DMS79 treated with DMSO at 0.1 percent for 48 hours (cell line): Measurements from ENCODE around the gene ADAMTS13.
"Not testable (repeated sequence)": the region's sequence is repeated elsewhere in the genome, so short reads cannot be mapped to it uniquely, and the experiment has no call there.

Source experiments
- DNase-seq: peaks from one replicate; lab custom pipeline; 2025; lab: John Stamatoyannopoulos, UW

ADAMTS13 gene

DNA sequence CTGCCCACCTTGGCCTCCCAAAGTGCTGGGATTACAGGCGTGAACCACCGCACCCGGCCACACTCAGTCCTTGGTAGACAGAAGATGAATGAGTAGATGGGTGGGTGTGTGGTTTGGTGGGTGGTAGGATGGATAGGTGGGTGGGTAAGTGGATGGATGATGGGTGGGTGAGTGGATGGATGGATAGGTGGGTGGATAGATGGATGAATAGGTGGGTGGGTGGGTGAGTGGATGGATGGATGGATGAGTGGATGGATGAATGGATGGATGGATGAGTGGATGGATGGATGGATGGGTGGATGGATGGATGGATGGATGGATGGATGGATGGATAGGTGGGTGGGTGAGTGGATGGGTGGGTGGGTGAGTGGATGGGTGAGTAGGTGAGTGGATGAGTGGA is 29.9 kb upstream of the ADAMTS13 start:
- DNase-seq, result not testable (repeated sequence)

DNA sequence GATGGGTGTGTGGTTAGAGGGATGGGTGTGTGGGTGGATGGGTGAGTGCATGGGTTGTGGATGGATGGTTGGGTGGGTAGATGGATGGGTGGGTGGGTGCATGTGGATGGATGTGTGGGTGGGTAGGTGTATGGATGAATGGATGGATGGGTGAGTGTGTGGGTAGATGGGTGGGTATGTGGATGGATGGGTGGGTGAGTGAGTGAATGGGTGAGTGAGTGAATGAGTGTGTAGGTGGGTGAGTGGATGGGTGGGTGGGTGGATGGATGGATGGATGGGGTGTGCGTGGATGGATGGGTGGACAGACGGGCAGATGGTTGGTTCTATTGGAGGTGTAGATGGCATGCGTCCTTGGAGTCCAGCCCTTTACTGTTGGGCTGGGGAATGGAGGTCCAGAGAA is 28.8 kb upstream of the ADAMTS13 start:
- DNase-seq, result no peak

DNA sequence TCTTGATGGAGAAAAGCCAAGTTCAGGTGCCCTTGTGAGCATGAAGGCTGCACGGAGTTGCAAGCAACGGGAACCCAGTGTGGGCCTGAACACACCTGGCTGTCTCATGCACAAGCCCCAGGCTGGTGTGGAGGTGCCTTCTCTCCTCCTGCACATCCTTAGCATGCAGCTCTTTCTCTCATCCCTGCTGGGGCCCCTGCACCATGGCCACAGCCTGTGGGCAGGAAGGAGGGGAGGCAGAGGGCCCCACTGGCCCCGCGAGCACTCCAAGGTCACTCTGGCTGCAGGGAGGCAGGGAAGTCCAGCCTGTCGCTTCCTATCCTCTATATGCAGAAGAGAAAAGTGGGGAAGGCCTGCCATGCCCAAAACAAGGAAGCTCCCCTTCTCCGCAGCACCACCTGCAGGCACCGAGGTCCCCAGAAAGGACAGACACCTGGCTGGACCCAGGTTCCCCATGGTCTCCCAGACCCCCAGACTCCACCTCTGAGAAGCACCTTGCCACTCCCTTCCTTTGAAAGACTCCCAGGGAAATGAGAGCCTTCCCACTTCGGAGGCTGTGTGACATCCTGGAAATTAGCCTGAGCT is 27.4 kb upstream of the ADAMTS13 start:
- DNase-seq, result no peak

DNA sequence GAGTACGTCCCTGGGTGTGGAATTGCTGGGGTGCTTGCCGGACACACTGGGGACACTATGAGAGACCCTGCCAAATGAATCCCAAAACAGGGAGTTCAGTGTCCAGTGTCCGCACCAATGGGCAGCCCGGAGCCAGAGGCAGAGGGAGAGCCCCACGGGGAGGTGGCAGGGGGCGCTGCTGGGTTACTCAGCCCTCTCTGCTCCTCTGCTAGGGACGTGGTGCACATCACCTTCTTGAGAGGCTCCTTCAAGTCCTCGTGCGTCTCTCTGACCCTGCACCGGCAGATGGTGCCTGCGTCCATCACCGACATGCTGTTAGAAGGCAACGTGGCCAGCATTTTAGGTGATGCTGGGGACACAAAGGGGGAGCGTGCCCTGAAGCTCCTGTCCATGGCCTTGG is 25.2 kb upstream of the ADAMTS13 start:
- no peak for DNase-seq

DNA sequence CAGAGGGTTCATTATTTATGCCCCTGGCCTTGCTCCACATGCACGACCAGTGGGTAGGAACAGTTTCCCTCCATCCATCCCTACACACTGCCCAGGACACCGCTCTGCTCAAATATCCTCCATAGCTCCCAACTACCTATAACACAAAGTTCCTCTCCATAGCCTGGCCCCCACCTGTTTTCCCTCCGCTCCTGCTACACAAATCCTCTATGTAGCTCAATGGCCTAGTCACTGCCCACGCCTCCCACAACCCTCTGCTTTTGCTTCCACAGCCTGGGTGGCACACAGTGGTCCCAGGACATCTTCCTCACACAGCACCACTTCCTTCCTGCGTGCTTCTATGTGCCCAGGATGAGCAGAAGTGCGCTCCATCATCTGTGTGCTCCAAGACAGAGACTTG is 24.8 kb upstream of the ADAMTS13 start:
- no peak for DNase-seq

DNA sequence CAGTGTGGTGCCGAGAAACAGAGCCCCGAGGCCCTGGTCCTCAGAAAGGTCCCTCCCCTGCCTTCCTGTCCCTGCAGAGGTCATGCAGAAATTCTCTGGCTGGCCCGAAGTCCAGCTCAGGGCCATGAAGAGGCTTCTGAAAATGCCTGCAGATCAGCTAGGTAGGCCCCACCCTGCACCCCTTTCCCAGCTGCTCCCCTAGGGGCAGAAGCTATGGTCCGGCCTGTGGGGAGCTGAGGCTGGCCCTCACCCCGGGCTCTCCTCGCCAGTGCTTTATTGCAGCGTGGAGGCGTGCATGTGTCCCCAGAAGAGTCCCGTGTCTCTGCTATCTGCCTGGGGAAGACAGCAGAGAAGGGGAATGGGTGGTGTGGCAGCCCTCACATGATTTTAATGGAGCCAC is 24.3 kb upstream of the ADAMTS13 start:
- DNase-seq, result no peak

DNA sequence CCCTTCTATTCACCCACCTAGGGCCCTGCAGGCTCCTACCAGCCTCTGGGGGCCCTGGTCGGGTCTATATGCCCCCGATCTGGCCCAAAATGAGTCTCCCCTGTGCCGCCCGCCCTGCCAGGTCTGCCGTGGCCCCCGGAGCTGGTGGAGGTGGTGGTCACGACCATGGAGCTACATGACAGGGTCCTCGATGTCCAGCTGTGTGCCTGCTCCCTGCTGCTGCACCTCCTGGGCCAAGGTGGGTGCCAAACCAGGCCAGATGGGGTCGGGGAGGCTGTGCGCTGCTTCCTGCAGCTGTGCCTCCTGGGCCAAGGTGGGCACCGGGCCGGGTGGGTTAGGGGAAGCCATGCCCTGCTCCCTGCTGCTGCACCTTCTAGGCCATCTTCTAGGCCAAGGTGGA is 21.9 kb upstream of the ADAMTS13 start:
- DNase-seq, result no peak

DNA sequence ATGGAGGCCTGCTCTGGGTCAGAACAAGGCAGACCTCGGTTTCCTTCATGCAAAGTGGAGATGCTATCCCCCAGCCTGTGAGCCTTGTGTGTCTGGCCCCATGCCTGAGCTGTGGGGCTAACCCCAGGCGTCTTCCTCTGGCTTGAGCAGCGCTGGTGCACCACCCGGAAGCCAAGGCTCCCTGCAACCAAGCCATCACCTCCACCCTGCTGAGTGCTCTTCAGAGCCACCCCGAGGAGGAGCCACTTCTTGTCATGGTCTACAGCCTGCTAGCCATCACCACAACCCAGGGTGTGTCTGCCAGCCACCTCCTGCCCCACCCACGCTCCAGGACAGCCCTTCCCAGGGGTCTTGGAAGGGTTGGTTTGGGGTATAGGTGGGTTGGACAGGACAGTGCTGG is 20.6 kb upstream of the ADAMTS13 start:
- DNase-seq, result no peak

DNA sequence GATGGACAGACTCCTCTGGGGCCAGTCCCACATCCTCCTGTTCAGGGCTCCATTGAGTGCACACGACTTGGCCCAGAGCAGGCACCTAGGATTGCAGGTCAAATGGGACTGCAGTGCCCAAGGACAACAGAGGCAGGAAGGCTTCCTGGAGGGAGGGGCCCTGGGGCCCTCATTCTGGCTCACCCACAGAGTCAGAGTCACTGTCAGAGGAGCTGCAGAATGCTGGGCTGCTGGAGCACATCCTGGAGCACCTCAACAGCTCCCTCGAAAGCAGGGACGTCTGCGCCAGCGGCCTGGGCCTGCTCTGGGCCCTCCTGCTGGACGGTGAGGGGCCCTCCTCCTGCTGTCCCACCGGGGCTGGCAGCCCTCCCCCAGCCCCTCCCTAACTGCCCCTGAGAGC is 19.5 kb upstream of the ADAMTS13 start:
- no peak for DNase-seq

DNA sequence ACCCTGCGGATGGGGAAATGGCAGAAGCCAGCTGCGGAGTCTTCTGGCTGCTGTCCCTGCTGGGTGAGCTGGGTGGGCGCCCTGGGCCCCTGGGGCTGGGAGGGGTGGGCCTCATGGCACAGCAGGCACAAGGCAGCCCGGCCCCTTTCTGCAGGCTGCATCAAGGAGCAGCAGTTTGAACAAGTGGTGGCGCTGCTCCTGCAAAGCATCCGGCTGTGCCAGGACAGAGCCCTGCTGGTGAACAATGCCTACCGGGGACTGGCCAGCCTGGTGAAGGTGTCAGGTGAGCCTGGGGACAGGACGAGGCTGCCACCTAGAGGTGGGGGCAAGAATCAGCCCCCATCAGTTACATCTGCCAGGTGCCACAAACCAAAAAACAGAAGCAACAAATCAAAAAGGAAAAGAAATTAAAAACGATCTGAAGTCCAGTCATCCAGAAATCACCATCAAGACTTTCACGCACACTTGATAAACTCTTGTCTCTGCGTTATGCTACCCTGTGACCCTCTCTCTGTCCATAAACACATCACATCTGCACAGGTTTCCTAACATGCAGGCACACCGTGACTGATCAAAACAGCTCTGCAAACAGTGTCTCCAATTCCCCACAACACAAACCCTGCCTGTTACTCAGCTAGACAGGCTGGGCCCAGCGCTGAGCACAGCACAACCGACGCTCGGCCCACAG is 18.3 kb upstream of the ADAMTS13 start:
- peak; percentile 34 for DNase-seq

DNA sequence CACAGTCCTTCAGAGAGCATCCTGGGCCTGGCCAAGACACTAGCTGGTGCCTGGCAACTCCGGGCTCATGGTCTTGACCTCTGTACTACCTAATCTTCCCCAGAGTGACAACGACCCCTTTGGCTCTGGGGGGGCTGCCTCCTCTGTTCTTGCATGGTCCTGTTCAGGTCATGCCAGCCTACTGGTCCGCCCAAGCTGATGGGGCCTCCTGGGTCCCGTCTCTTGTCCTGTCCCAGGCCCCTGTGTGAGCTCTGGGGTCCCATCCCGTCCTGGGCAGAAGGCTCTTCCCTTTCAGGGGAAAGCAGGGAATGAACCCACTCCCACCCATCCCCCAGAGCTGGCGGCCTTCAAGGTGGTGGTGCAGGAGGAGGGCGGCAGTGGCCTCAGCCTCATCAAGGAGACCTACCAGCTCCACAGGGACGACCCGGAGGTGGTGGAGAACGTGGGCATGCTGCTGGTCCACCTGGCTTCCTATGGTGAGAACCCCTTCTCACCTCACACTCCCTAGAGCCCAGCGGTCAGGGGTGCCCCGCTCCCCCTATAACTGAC is 17.6 kb upstream of the ADAMTS13 start:
- DNase-seq, result no peak

DNA sequence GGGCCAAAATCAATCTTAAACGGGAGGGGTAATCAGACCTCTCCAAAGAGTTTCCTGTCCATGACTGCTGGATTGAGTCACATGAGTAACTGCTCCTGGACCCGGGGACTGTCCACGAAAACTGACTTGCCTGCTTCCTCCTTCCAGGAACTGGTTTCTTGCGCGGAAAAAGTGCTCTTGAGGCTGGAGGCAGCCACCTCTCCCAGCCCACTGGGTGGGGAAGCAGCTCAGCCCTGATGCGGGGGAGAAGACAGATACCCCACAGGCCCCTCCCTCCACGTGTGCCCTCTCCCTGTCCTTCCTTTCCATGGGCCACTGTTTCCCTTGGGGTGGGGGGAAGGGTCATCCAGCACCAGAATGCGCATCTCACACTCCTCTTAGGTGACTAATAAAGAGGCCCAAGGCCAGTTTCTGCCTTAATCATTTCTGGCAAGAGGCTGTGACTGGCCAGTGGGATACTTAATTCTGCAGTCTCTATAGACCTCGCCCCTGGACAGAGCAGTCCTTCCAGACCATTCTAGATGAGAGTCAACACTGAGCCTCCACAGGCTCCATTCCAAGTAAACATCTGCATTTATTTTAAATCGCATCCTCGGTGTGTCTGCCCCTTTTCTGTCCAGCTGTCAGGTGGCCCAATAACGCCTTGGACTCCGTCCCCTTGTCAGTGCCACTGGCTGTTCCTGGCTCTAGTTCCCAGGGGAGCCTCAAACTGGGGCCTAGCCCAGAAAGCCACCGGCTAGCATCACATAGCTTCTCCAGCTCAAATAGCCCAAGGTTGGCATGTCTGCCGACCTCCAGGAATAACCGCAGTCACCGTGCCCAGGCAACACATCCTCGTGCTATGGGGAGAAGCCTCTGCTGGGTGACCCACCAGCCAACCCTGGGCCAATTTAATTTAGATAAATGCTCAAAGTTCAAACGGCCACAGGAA is 16.4 kb upstream of the ADAMTS13 start:
- no peak for DNase-seq

DNA sequence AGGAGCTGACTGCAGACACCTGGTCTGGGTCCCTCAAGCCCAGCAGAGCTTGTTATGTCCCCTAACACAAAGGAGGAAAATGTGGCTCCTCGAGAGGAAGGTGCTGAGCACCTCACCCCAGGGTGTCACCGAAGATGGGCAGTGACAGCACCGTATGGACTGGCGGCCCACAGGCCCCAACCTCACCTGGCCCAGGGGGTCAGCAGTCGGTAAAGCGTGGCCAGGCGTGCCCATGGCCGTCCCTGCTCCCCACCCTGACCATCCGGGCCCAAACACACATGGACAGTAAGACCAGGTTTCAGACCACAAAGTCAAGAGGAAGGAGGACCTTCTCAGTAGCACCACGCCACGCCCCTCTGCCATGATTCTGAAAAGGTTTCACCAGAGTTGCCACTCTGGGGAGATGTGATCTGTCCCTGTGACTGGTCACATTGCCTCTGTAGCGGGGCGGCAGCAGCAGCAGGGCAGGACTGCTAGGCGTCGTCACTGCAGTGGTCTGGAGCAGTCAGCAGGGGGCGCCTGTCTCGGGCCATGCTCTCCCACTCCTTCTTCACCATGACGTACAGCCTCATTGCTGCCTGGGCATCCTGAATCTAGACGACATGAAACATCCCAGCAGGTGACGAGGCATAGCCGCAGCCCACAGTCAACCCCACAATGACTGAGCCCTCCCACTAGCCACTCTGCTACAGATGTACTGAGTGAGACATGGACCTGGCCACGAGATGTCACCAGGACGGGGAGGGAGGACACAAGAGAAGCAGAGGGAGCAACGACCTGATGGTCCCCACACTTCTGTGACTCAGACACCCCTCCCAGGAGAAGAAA is 15.5 kb upstream of the ADAMTS13 start:
- peak; percentile 34 for DNase-seq

DNA sequence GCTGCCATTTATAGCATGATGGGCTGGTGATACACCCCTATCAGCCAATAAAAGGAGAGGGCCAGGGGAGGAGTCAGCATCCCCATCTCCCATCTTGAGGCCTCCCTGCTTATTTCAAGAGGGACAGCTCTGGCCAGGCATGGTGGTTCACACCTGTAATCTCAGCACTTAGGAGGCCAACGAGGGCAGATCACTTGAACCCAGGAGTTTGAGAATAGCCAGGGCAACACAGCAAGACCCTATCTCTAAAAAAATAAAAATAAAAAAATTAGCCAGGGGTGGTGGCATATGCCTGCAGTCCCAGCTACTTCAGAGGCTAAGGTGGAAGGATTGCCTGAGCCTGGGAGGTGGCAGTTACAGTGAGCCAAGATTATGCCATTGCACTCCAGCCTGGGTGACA is 14.1 kb upstream of the ADAMTS13 start:
- no peak for DNase-seq

DNA sequence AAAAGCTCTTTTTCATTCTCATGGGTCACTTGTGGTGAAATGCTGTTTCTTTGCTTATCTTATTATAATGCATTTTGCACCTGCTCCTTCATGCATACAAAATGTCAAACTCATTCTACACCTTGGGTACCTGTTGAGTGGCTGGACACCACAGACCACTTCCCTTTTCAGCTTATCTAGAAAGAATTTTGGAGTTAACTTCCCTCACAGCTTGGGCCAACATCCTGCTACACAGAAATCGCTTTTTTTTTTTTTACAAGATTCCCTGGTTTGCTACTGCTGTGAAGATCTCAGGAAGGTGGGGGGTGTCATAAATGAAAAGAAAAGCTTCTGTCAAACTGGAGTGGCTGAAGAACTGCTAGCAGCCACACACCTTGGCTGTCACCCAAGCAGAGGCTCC is 7.0 kb upstream of the ADAMTS13 start:
- no peak for DNase-seq

DNA sequence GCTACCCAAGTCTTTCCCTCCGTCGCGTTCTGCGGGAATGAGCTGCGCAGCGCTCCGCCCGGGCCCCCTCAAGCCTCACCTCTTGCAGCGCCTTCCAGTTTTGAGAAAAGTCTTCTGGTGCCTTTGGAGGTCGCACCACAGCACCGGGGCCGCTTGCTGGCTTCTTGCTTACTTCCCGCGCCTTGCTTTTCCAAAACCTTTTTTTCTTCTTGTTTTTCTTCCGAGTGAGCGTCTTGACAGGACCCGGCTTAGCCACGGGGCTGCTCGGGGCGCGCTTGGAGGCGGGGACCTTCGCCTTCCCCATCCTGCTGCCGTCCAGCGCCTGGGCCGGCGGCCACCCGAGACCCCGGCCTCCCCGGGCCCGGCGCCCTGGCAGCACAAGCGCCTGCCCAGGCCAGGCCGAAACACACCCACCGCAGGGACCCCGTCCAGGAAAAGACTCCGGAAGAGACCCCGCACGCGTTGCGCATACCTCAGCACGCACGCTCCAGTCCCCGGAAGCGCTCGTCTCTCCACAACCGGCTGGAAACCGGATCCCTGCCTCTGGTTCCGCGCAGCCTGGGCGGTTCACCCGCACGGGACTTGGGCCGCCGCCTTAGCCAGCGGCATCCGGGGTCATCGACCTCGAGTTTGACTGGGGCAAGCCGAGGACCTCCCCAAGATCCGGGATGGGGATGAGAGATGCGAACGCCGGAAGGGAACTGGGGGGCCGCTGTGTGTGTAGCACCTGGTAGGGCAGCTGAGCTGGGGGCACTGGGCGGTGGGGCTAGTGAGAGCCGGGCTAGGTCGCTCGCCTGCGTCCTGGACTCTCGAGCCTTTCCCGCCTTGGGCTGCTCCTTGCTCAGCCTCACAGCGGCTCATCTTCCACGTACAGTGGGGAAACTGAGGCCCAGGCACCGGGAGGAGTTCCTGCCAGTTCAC is 4.4 kb upstream of the ADAMTS13 start, which contains the start of gene REXO4:
TSS of gene REXO4 (minus strand) at position 470 of the 921 bp plus-strand sequence. CDS start at position 304, 166 bp downstream.
- peak; percentile 81 for DNase-seq

DNA sequence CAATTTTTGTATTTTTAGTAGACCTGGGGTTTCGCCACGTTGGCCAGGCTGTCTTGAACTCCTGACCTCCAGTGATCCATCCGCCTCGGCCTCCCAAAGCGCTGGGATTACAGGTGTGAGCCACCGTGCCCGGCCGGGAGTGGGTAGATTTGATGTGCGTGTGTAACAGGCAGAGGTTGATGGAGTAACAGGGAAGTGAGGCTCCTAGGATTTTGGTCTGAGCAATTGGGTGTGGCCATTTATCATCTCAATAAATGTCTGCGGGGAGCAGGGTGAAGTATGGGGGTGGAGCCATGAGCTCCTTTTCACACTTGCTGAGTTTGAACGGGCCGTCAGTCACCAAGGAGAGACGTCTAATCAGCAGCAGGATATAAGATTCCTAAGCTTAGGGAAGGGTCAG is 3.2 kb upstream of the ADAMTS13 start:
- no peak for DNase-seq

DNA sequence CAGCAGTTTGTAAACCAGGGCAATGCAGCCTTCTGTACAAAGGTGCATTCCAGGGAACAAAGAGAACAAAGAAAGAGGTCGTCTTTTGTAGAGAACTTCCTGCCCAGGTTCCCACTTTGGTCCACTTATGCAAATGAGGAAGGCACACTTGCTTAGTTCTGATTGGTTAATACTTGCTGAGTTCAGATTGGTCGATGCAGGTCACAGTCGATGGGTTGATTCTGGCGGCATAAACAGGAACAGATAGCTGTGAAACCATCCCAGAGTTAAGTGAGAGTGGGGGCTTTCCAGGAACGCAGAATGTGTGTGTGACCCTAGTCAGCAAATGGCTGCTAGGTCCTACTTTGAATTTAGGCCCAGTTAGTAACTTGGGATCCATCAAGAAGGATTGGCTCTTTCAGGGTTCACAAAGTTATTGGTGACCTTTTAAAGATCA is 1.8 kb upstream of the ADAMTS13 start:
- DNase-seq, result no peak

DNA sequence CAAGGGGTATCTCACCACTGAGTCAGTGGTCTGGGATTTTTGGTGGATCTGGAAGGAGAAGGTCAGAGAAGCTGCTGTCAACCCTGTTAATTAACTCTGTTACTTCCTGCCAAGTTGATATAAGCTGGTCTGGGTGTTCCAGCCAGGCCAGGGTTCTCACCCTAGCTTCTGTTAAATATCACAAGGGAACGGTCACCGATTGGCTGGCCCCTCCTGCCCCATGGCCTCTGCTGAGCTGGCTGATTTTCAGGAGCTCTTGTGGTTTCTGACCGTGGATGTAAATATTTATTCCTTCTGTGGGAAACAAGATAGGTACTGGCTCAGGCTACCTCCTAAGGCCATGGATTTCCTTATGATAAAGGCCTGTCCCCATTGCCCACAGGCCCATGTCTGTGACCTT is 1.0 kb downstream of the ADAMTS13 start:
- DNase-seq, result no peak

DNA sequence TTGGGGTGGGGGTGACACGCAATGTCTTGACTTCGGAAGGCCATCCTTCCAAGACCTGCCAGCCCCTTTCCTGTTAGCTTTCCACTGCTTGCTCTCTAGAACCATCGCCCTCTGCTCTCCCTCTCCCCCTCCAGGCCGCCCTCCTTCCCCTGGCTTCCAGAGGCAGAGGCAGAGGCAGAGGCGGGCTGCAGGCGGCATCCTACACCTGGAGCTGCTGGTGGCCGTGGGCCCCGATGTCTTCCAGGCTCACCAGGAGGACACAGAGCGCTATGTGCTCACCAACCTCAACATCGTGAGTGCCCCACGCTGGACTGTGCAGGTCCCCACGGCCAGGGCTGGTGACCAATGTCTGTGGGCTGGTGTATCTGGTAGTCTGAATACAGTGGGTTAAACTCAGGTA is 2.0 kb downstream of the ADAMTS13 start:
- DNase-seq, result no peak
